HEK293 (cell line): ENCODE results near the gene ZNF829.

Experiments
- BCL11B ChIP-seq: fragments of 450-650 bp; formaldehyde crosslinking; IDR thresholded peaks from 2 replicates; pipeline ENCODE4 v1.5.1; 2016; ENCODE audit warnings: low read depth, missing biosample characterization, missing genetic modification characterization
- EGR2 ChIP-seq: fragments of 450-650 bp; formaldehyde crosslinking; IDR thresholded peaks from 2 replicates; pipeline ENCODE4 v1.5.1; 2016; ENCODE audit warnings: low read depth, missing biosample characterization, missing genetic modification characterization
- GLI4 ChIP-seq: fragments of 450-650 bp; formaldehyde crosslinking; IDR thresholded peaks from 2 replicates; pipeline ENCODE4 v1.5.1; 2016; ENCODE audit warnings: missing biosample characterization, missing genetic modification characterization
- GLIS2 ChIP-seq: fragments of 450-650 bp; formaldehyde crosslinking; IDR thresholded peaks from 2 replicates; pipeline ENCODE4 v1.5.1; 2016; ENCODE audit warnings: missing biosample characterization, missing genetic modification characterization
- HOXA7 ChIP-seq: sonication (generic); formaldehyde crosslinking; IDR thresholded peaks from 2 replicates; pipeline ENCODE4 v1.8.1; 2022; ENCODE audit warnings: missing genetic modification reagents, borderline replicate concordance
- HOXC10 ChIP-seq: sonication (generic); formaldehyde crosslinking; IDR thresholded peaks from 2 replicates; pipeline ENCODE4 v1.8.1; 2023; ENCODE audit warnings: mild to moderate bottlenecking, missing genetic modification reagents
- PRDM4 ChIP-seq: fragments of 450-650 bp; formaldehyde crosslinking; IDR thresholded peaks from 2 replicates; pipeline ENCODE4 v1.5.1; 2017; ENCODE audit warnings: missing biosample characterization, missing genetic modification characterization
- TSHZ1 ChIP-seq: fragments of 450-650 bp; formaldehyde crosslinking; IDR thresholded peaks from 2 replicates; pipeline ENCODE4 v1.5.1; 2016; ENCODE audit warnings: missing biosample characterization, missing genetic modification characterization, borderline replicate concordance
- ZBTB10 ChIP-seq: fragments of 450-650 bp; formaldehyde crosslinking; IDR thresholded peaks from 2 replicates; pipeline ENCODE4 v1.5.1; 2016; ENCODE audit warnings: missing biosample characterization, missing genetic modification characterization
- ZBTB11 ChIP-seq: fragments of 450-650 bp; formaldehyde crosslinking; conservative IDR thresholded peaks from 2 replicates; pipeline ENCODE4 v1.5.1; 2016; ENCODE audit warnings: low read depth, missing biosample characterization, missing genetic modification characterization
- ZBTB21 ChIP-seq: fragments of 450-650 bp; formaldehyde crosslinking; IDR thresholded peaks from 2 replicates; pipeline ENCODE4 v1.5.1; 2017; ENCODE audit warnings: missing biosample characterization, missing genetic modification characterization
- ZFHX2 ChIP-seq: fragments of 450-650 bp; formaldehyde crosslinking; conservative IDR thresholded peaks from 2 replicates; pipeline ENCODE4 v1.5.1; 2016; ENCODE audit warnings: missing biosample characterization, missing genetic modification characterization
- ZNF133 ChIP-seq: fragments of 450-650 bp; formaldehyde crosslinking; IDR thresholded peaks from 2 replicates; pipeline ENCODE4 v1.5.1; 2016; ENCODE audit warnings: missing biosample characterization, missing genetic modification characterization
- ZNF16 ChIP-seq: fragments of 450-650 bp; formaldehyde crosslinking; IDR thresholded peaks from 2 replicates; pipeline ENCODE4 v1.5.1; 2016; ENCODE audit warnings: low read depth, missing biosample characterization, missing genetic modification characterization
- ZNF214 ChIP-seq: fragments of 450-650 bp; formaldehyde crosslinking; IDR thresholded peaks from 2 replicates; pipeline ENCODE4 v1.5.1; 2017; ENCODE audit warnings: missing biosample characterization, mild to moderate bottlenecking, missing genetic modification characterization, borderline replicate concordance
- ZNF335 ChIP-seq: fragments of 450-650 bp; formaldehyde crosslinking; conservative IDR thresholded peaks from 2 replicates; pipeline ENCODE4 v1.5.1; 2016; ENCODE audit warnings: missing biosample characterization, missing genetic modification characterization
- ZNF548 ChIP-seq: fragments of 450-650 bp; formaldehyde crosslinking; IDR thresholded peaks from 2 replicates; pipeline ENCODE4 v1.5.1; 2016; ENCODE audit warnings: missing biosample characterization, missing genetic modification characterization
- ZNF654 ChIP-seq: fragments of 450-650 bp; formaldehyde crosslinking; IDR thresholded peaks from 2 replicates; pipeline ENCODE4 v1.5.1; 2016; ENCODE audit warnings: low read depth, missing biosample characterization, missing genetic modification characterization
- ZNF768 ChIP-seq: fragments of 450-650 bp; formaldehyde crosslinking; IDR thresholded peaks from 2 replicates; pipeline ENCODE4 v1.5.1; 2018; ENCODE audit warnings: missing biosample characterization, mild to moderate bottlenecking, missing genetic modification characterization
- ZNF837 ChIP-seq: fragments of 450-650 bp; formaldehyde crosslinking; IDR thresholded peaks from 2 replicates; pipeline ENCODE4 v1.5.1; 2016; ENCODE audit warnings: missing biosample characterization, missing genetic modification characterization
- TF ChIP-seq, protein P1 (sequence below): fragments of 450-650 bp; formaldehyde crosslinking; IDR thresholded peaks from 2 replicates; pipeline ENCODE4 v1.5.1; 2016; ENCODE audit warnings: missing biosample characterization, missing genetic modification characterization
- TF ChIP-seq, protein P2 (sequence below): fragments of 450-650 bp; formaldehyde crosslinking; IDR thresholded peaks from 2 replicates; pipeline ENCODE4 v1.5.1; 2016; ENCODE audit warnings: missing biosample characterization, missing genetic modification characterization

The ZNF829 gene

GRCh38 chr19:36850559-36851442, 65.3 kb downstream of the ZNF829 start, which contains the start of gene ZNF345 (continued):
- no peak for TF ChIP-seq HOXC10 (CRISPR knock-in tag)
- TF ChIP-seq ZNF16 (tag by site-specific recombination), result no peak
- peak; percentile 78; the same call in 1 of the 2 replicates for TF ChIP-seq ZNF133 (tag by site-specific recombination)
- TF ChIP-seq ZBTB21 (tag by site-specific recombination), result peak; percentile 85
- no peak for TF ChIP-seq GLI4 (tag by site-specific recombination)
- TF ChIP-seq ZNF214, result no peak
- no peak for TF ChIP-seq ZNF654
- TF ChIP-seq TSHZ1 (tag by site-specific recombination), result no peak; the same call in 1 of the 2 replicates
- no peak; the same call in 1 of the 2 replicates for TF ChIP-seq ZNF837
- TF ChIP-seq PRDM4, result peak; percentile 59
- no peak for TF ChIP-seq GLIS2 (tag by site-specific recombination)
- peak; percentile 62; the same call in 1 of the 2 replicates for TF ChIP-seq ZNF548 (tag by site-specific recombination)
- peak; percentile 98 for TF ChIP-seq ZBTB11
- TF ChIP-seq ZFHX2, result peak; percentile 100
- TF ChIP-seq, protein P1, sequence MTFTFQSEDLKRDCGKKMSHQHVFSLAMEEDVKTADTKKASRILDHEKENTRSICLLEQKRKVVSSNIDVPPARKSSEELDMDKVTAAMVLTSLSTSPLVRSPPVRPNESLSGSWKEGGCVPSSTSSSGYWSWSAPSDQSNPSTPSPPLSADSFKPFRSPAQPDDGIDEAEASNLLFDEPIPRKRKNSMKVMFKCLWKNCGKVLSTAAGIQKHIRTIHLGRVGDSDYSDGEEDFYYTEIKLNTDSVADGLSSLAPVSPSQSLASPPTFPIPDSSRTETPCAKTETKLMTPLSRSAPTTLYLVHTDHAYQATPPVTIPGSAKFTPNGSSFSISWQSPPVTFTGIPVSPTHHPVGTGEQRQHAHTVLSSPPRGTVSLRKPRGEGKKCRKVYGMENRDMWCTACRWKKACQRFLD, result no peak; the same call in 1 of the 2 replicates
- peak; percentile 100 for TF ChIP-seq ZNF335
- TF ChIP-seq ZBTB10 (tag by site-specific recombination), result peak; percentile 95
- no peak for TF ChIP-seq BCL11B (tag by site-specific recombination)
- no peak for TF ChIP-seq HOXA7 (CRISPR knock-in tag)
- TF ChIP-seq, protein P2, sequence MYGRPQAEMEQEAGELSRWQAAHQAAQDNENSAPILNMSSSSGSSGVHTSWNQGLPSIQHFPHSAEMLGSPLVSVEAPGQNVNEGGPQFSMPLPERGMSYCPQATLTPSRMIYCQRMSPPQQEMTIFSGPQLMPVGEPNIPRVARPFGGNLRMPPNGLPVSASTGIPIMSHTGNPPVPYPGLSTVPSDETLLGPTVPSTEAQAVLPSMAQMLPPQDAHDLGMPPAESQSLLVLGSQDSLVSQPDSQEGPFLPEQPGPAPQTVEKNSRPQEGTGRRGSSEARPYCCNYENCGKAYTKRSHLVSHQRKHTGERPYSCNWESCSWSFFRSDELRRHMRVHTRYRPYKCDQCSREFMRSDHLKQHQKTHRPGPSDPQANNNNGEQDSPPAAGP (tag by site-specific recombination), result peak; percentile 93
- peak; percentile 100 for TF ChIP-seq EGR2 (tag by site-specific recombination)
- TF ChIP-seq ZNF768 (tag by site-specific recombination), result no peak
